Fibroblast of lung (primary cell): ENCODE results near the gene POLR1E. TPM values are rescaled to one million over a fixed set of nuclear protein-coding genes. Genes with fewer than 3 reads are reported as not detected.

Experiments
- DNase-seq, 2 donors: peaks; one replicate each; pipeline versions ENCODE4 v3.0.0 to v3.0.0-alpha.2; 2010; ENCODE audit warnings: low read depth in 2 of 2
- H2AFZ ChIP-seq: 2 replicates; pipeline ENCODE4 v1.5.1; 2012; ENCODE audit warnings: low read length, control low read depth, inconsistent platforms
- H3K27ac ChIP-seq: 2 replicates; pipeline ENCODE4 v1.5.1; 2011; ENCODE audit warnings: low read length, control low read depth; ENCODE audit not compliant: insufficient read depth
- H3K27me3 ChIP-seq: 2 replicates; pipeline ENCODE4 v1.5.1; 2011; ENCODE audit warnings: mild to moderate bottlenecking, low read length; ENCODE audit not compliant: control insufficient read depth, insufficient read depth
- H3K36me3 ChIP-seq: 2 replicates; pipeline ENCODE4 v1.5.1; 2011; ENCODE audit warnings: low read length; ENCODE audit not compliant: control insufficient read depth, insufficient read depth
- H3K4me1 ChIP-seq: 2 replicates; pipeline ENCODE4 v1.5.1; 2011; ENCODE audit warnings: low read length; ENCODE audit not compliant: control insufficient read depth, insufficient read depth; ENCODE audit errors: extremely low read depth
- H3K4me2 ChIP-seq: 2 replicates; pipeline ENCODE4 v1.5.1; 2011; ENCODE audit warnings: low read length, control low read depth; ENCODE audit not compliant: insufficient read depth; ENCODE audit errors: extremely low read depth
- H3K4me3 ChIP-seq, 4 experiments: fragments of 200-600 bp in 1 of 4; sonication (generic) in 1 of 4; replicated peaks in 1 of 4; 2 replicates each; pipeline ENCODE4 v1.5.1; 2011 to 2016; ENCODE audit warnings: low read length in 4 of 4, low read depth in 3 of 4, mild to moderate bottlenecking in 3 of 4, control low read depth in 2 of 4, inconsistent platforms in 1 of 4, mixed read lengths in 1 of 4; ENCODE audit not compliant: insufficient read depth in 1 of 4; ENCODE audit errors: control extremely low read depth in 1 of 4
- H3K79me2 ChIP-seq: 2 replicates; pipeline ENCODE4 v1.5.1; 2012; ENCODE audit warnings: mild to moderate bottlenecking, low read length, inconsistent platforms; ENCODE audit not compliant: control insufficient read depth, insufficient read depth
- H3K9ac ChIP-seq: 2 replicates; pipeline ENCODE4 v1.5.1; 2011; ENCODE audit warnings: mild to moderate bottlenecking, low read length, control low read depth; ENCODE audit not compliant: insufficient read depth
- H3K9me3 ChIP-seq: 2 replicates; pipeline ENCODE4 v1.5.1; 2012; ENCODE audit warnings: low read depth, low read length; ENCODE audit not compliant: control insufficient read depth, insufficient read depth
- H4K20me1 ChIP-seq: 2 replicates; pipeline ENCODE4 v1.5.1; 2011; ENCODE audit warnings: low read length; ENCODE audit not compliant: control insufficient read depth, insufficient read depth; ENCODE audit errors: extremely low read depth
- EZH2 ChIP-seq: IDR thresholded peaks from 2 replicates; pipeline ENCODE4 v1.5.1; 2012; ENCODE audit warnings: low read length, control low read depth, mild to moderate bottlenecking; ENCODE audit errors: missing control alignments
- polyA plus RNA-seq, 2 donors: library from polyadenylated mRNA; depleted of rRNA in 1 of 2; stranded (reverse) in 1 of 2; unstranded in 1 of 2; fragments of >200 nt; gene quantifications; 2 replicates each; pipeline ENCODE4 v1.2.1, GENCODE V29; 2011 to 2012; ENCODE audit warnings: missing spikeins in 1 of 2
- total RNA-seq: library from RNA; depleted of rRNA; stranded (reverse); fragments of >200 nt; gene quantifications from 2 replicates; pipeline ENCODE4 v1.2.1, GENCODE V29; 2014
- TF ChIP-seq, protein P1 (sequence below), 2 donors: IDR thresholded peaks in 1 of 2; conservative IDR thresholded peaks in 1 of 2; 1 replicate in 1 of 2; 2 replicates in 1 of 2; pipeline ENCODE4 v1.5.1; 2011 to 2012; ENCODE audit warnings: low read length in 2 of 2, control low read depth in 1 of 2, inconsistent platforms in 1 of 2, low read depth in 1 of 2, mild to moderate bottlenecking in 1 of 2

The POLR1E gene
- total and polyA plus RNA-seq, 2 donors (not counting 1 experiment from before 2014, with no cell fraction given): 30.9 to 31.7 TPM

DNA sequence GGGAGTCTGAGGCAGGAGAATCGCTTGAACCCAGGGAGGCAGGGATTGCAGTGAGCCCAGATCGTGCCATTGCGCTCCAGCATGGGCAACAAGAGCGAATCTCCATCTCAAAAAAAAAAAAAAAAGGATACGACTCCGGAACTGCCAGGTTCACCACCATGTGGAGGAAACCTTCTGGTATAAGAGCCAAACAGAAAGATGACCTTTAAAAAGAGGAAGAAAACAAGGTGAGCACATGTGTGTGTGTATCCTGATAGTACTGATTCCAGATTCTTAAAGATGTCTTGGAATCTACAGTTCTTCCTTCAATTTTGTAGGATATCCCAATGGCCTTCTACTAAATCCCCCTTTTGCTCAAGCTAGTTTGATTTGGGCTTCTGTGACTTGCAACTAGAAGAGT is 56.7 kb downstream of the POLR1E start:
- H3K4me3 ChIP-seq: no peak overlapping the region
- no peak overlapping the region for H2AFZ ChIP-seq
- H3K4me1 ChIP-seq: no peaks in the 10 kb centered on the region
- no peaks in the 10 kb centered on the region for H3K79me2 ChIP-seq
- no peak for TF ChIP-seq EZH2
- TF ChIP-seq, protein P1, sequence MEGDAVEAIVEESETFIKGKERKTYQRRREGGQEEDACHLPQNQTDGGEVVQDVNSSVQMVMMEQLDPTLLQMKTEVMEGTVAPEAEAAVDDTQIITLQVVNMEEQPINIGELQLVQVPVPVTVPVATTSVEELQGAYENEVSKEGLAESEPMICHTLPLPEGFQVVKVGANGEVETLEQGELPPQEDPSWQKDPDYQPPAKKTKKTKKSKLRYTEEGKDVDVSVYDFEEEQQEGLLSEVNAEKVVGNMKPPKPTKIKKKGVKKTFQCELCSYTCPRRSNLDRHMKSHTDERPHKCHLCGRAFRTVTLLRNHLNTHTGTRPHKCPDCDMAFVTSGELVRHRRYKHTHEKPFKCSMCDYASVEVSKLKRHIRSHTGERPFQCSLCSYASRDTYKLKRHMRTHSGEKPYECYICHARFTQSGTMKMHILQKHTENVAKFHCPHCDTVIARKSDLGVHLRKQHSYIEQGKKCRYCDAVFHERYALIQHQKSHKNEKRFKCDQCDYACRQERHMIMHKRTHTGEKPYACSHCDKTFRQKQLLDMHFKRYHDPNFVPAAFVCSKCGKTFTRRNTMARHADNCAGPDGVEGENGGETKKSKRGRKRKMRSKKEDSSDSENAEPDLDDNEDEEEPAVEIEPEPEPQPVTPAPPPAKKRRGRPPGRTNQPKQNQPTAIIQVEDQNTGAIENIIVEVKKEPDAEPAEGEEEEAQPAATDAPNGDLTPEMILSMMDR (conservative IDR thresholded peaks at IDR 0.05 in 1 of 2, IDR thresholded peaks at IDR 0.05 in 1 of 2; ENCODE audit: low read depth in 1 of 2, low read length in 2 of 2): no peak
- no peak for DNase-seq
- no peaks in the 10 kb centered on the region for H3K27me3 ChIP-seq
- no peak overlapping the region for H3K4me2 ChIP-seq
- no peaks in the 10 kb centered on the region for H3K9me3 ChIP-seq
- H3K27ac ChIP-seq: no peak overlapping the region
- H3K36me3 ChIP-seq: peaks cover 2% of the 10 kb centered on the region
- H4K20me1 ChIP-seq: no peaks in the 10 kb centered on the region
- no peak overlapping the region for H3K9ac ChIP-seq

DNA sequence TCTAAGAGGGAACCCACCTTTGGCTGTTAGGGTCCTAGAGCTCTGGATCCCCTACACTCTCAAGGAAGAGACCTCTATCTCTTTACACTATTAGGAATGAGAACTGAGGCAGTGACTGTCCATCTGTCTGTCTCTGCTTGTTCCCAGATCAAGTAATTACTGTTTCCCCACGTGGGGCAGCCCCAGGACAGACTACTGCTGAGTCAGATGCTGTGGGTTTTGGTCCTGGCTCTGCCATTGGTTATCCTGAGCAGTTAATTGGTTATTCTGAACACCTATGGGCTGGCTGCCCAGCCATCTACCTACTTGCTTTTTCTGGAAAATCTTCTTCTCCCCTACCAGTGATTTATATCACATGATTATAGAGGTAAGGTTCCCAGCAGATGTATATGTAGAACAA is 57.1 kb downstream of the POLR1E start:
- no peak for DNase-seq
- no peak overlapping the region for H3K27ac ChIP-seq
- H3K79me2 ChIP-seq: no peaks in the 10 kb centered on the region
- H3K9me3 ChIP-seq: no peaks in the 10 kb centered on the region
- no peaks in the 10 kb centered on the region for H3K4me1 ChIP-seq
- H3K4me3 ChIP-seq: no peak overlapping the region
- no peaks in the 10 kb centered on the region for H3K36me3 ChIP-seq
- no peak overlapping the region for H3K4me2 ChIP-seq
- no peaks in the 10 kb centered on the region for H3K27me3 ChIP-seq
- TF ChIP-seq EZH2: no peak
- TF ChIP-seq, protein P1 (conservative IDR thresholded peaks at IDR 0.05 in 1 of 2, IDR thresholded peaks at IDR 0.05 in 1 of 2; ENCODE audit: low read depth in 1 of 2, low read length in 2 of 2): no peak
- H4K20me1 ChIP-seq: no peaks in the 10 kb centered on the region
- no peak overlapping the region for H3K9ac ChIP-seq
- no peak overlapping the region for H2AFZ ChIP-seq

DNA sequence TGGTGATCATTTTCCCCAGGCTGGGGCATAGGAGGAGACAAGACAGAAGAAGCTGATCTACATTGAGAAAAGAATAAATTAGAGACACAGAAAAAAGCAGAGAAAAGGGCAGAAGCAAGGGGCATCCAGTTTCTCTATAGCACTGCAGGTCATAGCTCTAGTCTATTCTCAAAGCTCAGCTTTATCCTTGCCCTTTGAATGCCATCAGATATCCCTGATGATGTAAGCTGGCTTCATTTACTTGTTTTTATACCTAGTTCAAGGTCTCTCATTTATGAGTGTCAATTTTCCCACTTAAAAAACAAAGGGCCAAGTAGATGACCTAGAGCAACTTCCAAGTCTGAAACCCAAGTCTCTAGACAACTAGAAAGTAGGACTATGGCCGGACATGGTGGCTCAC is 57.7 kb downstream of the POLR1E start:
- Histone ChIP-seq H3K27me3 (no peaks in the 10 kb centered on the region), H2AFZ (no peak overlapping the region), H3K36me3 (no peaks in the 10 kb centered on the region), H3K9ac (no peak overlapping the region), H3K9me3 (no peaks in the 10 kb centered on the region), H3K4me1 (no peaks in the 10 kb centered on the region), H3K27ac (no peak overlapping the region), H3K4me3 (no peak overlapping the region), H4K20me1 (no peaks in the 10 kb centered on the region), H3K79me2 (no peaks in the 10 kb centered on the region), H3K4me2 (no peak overlapping the region)
- DNase-seq: no peak
- TF ChIP-seq, protein P1 (conservative IDR thresholded peaks at IDR 0.05 in 1 of 2, IDR thresholded peaks at IDR 0.05 in 1 of 2; ENCODE audit: low read depth in 1 of 2, low read length in 2 of 2): no peak
- no peak for TF ChIP-seq EZH2
